Sigmoid colon (tissue), 4 donors: ENCODE measurements around the gene NAA50.

Experiments used
- CTCF ChIP-seq, 4 experiments: fragments of 450-650 bp in 3 of 4; fragments of 200-600 bp in 1 of 4; IDR thresholded peaks; one replicate each; pipeline ENCODE4 v1.5.1; 2016 to 2019; ENCODE audit warnings: antibody characterized with exemption in 4 of 4, mild to moderate bottlenecking in 3 of 4, moderate library complexity in 2 of 4
- EP300 ChIP-seq, 4 donors: sonication (generic); formaldehyde crosslinking; IDR thresholded peaks; one replicate each; pipeline ENCODE4 v1.6.1; 2017; ENCODE audit warnings: antibody characterized with exemption in 4 of 4
- POLR2A ChIP-seq, 2 donors: fragments of 450-650 bp; IDR thresholded peaks; one replicate each; pipeline ENCODE4 v1.6.1; 2016; ENCODE audit warnings: antibody characterized with exemption in 2 of 2, mild to moderate bottlenecking in 2 of 2, moderate library complexity in 2 of 2
- POLR2AphosphoS5 ChIP-seq, 4 donors: sonication (generic); formaldehyde crosslinking; IDR thresholded peaks; one replicate each; pipeline ENCODE4 v1.6.1; 2017; ENCODE audit warnings: antibody characterized with exemption in 4 of 4

- TF ChIP-seq POLR2AphosphoS5 (IDR thresholded peaks at IDR 0.05): no peak
- TF ChIP-seq POLR2A (IDR thresholded peaks at IDR 0.05): no peak
- TF ChIP-seq CTCF (IDR thresholded peaks at IDR 0.05): no peak
- no peak for TF ChIP-seq EP300 (IDR thresholded peaks at IDR 0.05)
Observed at GRCh38 chr3:113769551-113769950, 23.5 kb upstream of the NAA50 start.
